ENCODE results near the gene FCRLB.
"Not testable (repeated sequence)": the region's sequence is repeated elsewhere in the genome, so short reads cannot be mapped to it uniquely, and the experiment has no call there.

FCRLB gene, protein sequence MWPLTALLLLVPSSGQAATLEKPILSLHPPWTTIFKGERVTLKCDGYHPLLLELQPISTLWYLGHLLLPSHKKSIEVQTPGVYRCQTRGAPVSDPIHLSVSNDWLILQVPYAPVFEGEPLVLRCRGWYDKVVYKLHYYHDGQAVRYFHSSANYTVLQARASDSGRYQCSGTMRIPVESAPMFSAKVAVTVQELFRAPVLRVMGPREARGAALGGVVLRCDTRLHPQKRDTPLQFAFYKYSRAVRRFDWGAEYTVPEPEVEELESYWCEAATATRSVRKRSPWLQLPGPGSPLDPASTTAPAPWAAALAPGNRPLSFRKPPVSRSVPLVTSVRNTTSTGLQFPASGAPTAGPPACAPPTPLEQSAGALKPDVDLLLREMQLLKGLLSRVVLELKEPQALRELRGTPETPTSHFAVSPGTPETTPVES

DNA sequence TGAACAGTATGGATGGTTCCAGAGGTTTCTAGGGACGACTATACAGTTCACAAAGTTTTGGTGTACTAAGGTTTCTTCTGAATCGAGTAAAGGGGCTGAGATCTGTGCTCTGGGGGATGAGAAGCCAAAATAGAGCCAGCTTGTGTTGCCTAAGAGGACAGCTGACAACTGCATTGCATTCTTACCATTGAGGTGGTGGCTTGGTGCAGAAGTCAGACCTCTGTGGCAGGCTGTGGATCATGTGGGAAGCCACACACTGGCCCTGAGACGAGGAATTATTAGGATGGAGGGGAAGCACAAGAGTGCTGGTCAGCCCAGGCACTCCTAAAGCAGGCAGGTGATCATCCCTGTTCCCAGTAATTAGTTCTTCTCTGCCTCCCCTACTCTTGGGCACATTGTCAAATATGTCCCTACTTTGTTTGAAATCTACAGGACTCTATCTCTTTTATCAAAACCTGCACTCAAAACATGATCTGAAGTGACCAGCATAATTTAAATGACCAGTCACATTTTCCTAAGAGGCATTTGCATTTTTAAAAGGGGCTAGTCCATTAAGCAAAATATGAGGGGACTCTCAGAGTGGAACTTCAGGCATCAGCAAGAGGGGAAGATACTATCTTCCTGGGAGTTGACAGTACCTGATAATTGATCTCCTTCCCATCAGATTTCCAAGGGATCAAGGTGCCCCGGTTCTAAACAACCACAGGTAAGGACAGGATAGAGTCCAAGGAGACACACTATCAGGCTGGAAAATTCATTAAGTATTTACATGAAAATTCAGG lies at the start of gene FCRLB:
FCRLB (plus strand) TSS at position 589 of the 782 bp plus-strand sequence. CDS start 1,129 bp downstream, outside the sequence.
- no peak for DNase-seq (ENCODE audit: low read depth, low spot score)

DNA sequence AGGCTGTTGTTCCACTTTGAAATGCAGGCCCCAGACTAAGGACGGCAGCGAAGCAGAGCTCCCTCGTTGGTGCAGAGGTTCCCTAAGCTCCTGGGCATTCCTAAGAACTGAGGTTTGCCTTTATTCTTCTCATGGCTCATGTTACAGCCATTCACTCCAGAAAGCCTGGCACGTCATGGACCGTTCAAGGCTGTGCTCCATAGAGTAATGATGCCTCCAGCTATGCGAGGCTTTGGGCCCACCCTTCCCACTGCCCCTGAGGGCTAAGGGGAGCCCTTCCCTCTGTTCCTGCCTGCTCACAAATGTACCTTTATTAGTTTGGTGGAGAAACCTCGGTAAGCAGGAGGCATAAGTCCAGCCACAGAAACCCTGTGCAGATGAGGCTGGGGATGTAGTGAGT lies 47.9 kb upstream of the FCRLB start:
- not testable (repeated sequence) for DNase-seq (ENCODE audit: low read depth, low spot score)

DNA sequence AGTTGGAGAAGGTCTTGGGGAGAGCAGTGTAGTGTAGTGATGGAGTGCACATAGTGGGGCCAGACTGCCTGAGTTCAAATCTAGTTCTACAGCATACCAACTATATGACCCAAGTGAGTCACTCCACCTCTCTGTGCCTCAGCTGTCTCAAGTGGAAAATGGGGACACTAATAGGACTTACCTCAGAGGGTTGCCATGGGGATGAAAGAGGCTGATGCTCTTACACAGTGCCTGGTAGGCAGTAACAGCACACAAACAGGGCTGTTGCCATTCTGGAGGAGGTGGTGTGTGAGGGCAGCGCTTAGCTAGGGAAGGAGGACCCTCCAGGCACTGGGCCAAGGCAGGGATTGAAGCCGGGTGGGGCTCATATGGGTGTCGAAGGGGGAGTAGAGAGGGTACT lies 46.9 kb upstream of the FCRLB start:
- not testable (repeated sequence) for DNase-seq (ENCODE audit: low read depth, low spot score)

DNA sequence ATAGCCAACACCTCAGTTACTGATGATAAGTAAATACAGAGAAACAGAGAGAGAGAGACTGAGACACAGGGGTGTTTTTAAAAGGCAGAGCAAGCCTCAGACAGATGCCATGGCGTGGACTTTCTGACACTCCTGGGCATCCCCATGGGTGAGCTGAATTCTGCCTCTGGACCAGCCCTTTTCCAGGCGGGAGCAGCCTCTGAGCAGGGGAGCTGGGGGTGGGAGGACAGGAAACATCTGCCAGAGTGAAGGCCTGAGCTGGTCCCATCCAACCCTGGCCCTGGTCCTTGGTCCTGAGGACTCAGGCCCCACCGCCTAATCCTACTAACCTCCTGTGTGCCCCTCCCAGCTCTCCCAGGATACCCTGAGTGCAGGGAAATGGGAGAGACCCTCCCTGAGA lies 46.4 kb upstream of the FCRLB start:
- not testable (repeated sequence) for DNase-seq (ENCODE audit: low read depth, low spot score)

DNA sequence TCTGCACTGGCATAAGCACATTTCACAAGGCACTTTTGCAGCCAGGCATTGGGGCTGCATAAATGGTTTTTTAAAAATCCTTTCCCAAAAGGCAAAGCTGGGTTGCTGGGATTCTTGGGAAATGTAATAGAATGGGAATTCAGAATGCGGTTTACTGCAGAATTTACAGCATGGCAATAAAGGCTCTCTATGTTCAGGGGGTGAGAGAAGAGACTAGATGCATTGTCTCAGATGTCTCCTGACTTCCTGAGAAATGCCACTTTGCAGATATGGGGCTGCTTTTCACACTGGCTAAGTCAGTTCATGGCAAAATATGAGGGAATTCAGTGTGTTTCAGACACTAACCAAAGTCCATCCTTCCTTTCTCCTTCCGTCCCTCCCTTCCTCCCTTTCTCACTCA lies 44.9 kb upstream of the FCRLB start:
- DNase-seq (ENCODE audit: low read depth, low spot score), result no peak

DNA sequence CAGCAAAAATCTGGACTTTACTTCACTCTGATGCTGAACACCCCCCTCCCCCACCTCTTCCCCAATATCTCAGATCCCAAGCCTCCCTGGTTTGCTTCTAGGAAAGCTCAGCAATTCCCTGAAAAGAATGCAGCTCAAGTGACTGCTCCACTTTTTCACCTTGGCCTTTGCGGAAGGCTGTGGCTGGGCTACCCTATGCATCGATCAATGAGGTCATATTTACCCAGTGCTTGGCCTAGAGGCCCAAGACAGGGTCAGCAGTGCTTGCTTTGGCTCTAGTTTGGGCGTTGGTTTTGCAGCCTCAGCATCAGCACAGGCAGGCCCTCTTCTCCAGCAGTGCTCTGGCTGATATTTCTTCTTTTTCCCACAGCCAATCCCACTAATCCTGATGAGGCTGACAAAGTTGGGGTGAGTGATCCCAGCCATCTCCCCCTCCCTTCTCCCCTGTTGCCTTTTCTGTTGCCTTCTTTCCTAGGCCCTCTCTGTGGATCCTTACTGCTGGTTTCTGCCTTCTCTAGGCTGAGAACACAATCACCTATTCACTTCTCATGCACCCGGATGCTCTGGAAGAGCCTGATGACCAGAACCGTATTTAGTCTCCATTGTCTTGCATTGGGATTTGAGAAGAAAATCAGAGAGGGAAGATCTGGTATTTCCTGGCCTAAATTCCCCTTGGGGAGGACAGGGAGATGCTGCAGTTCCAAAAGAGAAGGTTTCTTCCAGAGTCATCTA lies 44.2 kb upstream of the FCRLB start:
- no peak for DNase-seq (ENCODE audit: low read depth, low spot score)

DNA sequence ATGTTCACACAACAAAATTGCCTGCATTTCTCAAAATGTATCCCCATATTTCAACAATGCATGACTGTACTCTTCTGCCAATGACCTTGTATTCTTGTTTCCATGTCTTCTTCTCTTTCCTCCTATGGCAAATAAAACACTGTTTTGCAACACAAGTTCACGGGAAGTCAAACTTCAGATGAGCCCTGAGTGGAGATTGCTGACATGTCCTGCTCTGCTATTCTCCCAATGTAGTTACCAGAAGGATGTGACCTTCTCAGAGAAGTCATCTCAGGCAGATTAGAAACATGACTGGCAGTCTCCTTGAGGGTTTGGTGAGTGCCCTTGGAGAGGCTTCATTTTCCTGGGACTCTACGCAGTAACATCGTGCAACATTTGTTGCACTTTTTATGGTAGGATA lies 42.8 kb upstream of the FCRLB start:
- no peak for DNase-seq (ENCODE audit: low read depth, low spot score)

DNA sequence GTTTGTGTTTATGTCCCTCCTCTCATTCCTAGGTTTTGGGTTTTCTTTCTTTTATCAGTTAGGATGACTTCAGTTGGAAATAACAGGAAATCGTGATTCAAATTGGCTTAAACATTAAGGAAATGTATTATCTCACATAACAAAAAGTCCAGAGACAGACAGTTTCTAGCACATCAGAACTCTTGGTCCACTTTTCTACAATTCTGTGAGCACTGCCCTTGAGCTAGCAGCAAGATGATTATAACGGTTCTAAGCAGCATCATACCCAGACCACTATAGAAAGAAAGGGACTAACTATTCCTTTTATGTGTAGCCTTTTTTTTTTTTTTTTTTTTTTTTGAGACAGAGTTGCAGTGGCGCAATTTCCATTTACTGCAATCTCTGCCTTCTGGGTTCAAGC lies 39.5 kb upstream of the FCRLB start:
- no peak for DNase-seq (ENCODE audit: low read depth, low spot score)

DNA sequence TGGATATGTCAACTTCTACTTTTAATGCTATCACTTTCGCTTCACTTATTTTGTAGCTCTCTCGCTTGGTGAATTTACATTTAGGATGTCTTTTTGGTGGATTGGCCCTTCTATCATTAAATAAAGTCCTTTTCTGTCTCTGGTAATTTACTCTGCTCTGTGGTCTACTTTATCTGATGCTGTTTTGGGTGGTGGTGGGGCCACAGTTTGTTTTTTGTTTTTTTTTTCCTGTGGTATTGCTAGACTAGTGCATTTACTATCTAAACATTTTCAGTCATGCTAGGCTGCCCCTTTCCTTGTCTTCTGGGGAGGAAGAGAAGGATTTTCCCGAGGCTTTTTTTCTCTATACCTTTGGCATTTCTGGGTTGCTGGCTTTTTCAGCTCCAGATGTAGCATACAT lies 32.4 kb upstream of the FCRLB start:
- no peak for DNase-seq (ENCODE audit: low read depth, low spot score)

DNA sequence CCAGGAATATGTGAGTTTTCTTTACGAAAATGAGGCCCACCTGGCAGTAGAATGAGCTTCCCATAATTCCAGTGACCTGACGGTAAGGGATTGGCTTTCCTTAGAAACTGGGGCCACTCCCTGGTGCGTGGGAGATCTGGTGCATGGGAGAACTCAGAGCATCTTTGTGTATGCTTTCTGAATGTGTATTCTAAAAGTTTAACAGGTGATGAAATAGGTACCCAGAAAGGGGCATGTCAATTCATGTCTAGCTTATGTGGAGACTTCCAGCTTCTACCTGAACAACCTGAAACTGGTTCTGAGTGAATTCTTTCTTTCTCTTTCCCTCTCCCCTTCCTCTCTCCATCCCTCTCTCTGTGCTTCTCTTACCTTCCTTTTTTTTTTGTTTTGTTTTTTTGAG lies 29.5 kb upstream of the FCRLB start:
- DNase-seq (ENCODE audit: low read depth, low spot score), result no peak

DNA sequence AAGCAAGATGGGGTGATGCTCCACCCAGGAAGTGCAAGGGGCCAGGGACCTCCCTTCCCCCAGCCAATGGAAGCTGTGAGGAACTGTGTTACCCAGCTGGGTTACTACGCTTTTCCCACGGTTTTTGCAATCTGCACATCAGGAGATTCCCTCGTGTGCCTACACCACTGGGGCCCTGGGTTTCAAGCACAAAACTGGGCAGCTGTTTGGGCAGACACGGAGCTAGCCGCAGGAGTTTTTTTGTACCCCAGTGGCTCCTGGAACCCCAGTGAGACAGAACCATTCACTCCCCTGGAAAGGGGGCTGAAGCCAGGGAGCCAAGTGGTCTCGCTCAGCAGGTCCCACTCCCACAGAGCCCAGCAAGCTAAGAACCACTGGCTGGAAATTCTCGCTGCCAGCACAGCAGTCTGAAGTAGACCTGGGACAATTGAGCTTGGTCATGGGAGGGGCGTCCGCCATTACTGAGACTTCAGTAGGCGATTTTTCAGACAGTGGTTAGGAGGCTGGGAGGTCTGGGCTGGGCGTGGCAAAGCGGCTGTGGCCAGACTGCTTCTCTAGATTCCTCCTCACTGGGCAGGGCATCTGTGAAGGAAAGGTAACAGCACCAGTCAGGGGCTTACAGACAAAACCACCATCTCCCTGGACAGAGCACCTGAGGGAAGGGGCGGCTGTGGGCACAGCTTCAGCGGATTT lies 28.2 kb upstream of the FCRLB start:
- DNase-seq (ENCODE audit: low read depth, low spot score), result not testable (repeated sequence)

DNA sequence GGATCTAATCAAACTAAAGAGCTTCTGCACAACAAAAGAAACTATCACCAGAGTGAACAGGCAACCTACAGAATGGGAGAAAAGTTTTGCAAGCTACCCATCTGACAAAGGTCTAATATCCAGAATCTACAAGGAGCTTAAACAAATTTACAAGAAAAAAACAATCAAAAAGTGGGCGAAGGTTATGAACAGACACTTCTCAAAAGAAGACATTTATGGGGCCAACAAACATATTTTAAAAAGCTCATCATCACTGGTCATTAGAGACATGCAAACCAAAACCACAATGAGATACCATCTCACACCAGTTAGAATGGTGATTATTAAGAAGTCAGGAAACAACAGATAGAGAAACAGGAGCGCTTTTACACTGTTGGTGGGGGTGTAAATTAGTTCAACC lies 23.0 kb upstream of the FCRLB start:
- DNase-seq (ENCODE audit: low read depth, low spot score), result not testable (repeated sequence)

DNA sequence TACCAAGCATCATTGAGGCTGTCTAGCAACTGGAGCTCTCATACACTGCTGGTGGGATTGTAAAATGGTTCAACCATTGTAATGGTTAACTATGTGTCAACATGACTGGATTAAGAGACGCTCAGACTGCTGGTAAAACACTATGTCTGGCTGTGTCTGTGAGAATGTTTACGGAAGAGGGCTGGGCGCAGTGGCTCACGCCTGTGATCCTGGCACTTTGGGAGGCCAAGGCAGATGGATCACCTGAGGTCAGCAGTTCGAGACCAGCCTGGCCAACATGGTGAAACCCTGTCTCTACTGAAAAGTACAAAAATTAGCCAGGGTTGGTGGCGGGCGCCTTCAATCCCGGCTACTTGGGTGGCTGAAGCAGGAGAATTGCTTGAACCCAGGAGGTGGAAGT lies 19.1 kb upstream of the FCRLB start:
- no peak for DNase-seq (ENCODE audit: low read depth, low spot score)

DNA sequence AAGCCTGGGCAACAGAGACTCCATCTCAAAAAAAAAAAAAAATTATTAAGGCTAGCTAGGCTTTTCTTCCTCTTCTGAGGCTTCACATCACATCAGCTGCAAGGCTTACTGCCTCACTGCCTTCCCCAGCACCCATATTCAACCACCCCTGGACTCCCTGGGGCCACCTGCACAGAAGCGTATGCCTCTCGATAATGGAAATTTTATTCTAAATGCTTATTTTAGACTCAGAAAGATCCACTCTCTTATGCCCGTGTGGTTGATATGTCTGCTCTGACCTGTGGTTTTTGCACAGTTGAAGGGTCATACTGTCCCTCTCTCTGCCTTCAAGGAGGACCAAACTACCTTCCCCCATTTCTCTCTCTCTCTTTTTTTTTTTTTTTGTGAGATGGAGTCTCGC lies 15.8 kb upstream of the FCRLB start:
- DNase-seq (ENCODE audit: low read depth, low spot score), result no peak

DNA sequence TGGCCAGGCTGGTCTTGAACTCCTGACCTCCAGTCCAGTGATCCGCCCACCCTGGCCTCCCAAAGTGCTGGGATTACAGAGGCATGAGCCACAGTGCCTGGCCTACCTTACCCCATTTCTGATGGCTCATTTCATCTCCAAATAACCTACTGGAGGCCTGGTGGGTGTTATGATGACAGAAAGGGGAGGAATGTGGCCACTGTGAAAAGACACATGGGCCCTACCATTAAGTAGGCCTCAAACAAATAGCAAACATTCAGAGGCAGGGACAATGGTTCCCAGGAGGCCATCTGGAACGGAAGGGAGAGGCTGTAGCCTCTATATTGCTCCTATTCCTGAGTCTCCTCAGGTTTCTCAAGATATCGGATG lies 15.2 kb upstream of the FCRLB start:
- no peak for DNase-seq (ENCODE audit: low read depth, low spot score)

DNA sequence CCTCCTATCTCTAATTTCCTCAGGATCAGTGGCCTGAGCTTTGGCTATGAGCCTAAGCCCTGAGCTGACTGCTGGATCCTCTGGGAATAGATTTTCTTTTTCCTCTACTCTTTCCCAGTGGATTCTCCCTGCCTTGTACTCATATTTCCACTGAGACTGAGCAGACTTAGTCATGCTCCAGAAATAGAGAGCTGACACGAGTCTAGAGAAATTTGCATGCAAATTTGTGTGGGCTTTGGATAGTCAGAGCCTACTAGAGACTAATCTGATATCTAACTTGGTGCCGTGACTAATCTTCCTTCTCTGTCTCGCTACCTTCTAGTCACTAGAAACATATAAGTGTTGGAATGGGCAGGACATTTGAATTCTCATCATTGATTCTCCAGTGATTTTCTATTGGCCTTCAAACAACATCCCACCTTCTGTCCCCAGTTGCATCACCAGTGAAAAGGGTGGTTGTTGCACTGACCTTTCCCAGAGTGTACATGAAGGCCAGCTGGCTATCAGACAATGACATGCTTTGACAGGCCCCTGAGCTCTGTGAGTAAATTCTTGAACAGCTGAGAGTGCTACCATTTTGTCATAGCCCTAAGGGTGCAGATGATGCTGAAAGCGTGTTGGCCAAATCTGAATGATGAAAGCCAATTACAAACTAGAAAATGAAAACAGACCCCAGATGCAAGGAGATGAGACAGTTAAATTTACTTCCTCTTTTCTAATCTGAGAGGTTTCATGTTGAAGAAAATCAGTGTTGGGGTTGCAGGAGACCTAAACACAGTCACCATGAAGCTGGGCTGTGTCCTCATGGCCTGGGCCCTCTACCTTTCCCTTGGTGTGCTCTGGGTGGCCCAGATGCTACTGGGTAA lies 14.6 kb upstream of the FCRLB start, which contains the start of gene FCRLA:
FCRLA (plus strand) TSS at position 748 of the 866 bp plus-strand sequence; CDS start at position 784, 36 bp downstream.
- no peak for DNase-seq (ENCODE audit: low read depth, low spot score)

DNA sequence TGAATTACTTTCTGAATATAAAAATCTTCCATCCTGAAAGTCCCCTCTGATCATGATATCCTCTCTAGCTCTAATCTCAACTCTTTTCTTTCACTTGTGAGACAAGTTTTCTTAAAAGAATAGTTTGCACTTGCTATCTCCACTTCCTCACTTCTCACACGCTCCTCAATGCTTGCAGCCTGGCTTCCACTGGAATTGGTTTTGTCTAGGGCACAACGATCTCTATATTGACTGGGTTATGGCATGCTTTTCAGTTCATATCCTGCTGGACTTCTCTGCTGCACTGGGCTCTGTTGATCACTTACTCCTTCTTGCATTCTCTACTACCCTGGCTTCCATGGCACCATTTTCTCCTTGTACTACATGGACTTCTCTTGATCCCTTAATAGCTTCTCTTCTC lies 13.8 kb upstream of the FCRLB start:
- no peak for DNase-seq (ENCODE audit: low read depth, low spot score)

DNA sequence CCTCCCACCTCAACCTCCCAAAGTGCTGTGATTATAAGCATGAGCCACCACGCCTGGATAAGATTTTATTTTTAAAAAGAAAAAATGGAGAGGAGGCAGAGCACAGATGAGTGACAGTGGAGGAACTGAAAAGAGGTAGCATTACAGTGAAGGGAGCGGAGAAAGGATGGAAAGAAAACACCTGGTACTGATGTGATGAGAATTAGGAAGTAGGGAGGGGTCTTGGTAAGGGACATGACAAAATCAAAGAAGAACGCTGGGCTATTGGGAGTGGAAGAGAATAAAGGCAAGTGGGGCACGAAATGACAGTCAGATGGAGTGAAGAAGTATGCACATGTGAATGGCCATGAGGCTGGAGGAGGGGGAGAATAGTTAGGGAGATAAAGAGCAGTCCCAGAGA lies 12.0 kb upstream of the FCRLB start:
- no peak for DNase-seq (ENCODE audit: low read depth, low spot score)

DNA sequence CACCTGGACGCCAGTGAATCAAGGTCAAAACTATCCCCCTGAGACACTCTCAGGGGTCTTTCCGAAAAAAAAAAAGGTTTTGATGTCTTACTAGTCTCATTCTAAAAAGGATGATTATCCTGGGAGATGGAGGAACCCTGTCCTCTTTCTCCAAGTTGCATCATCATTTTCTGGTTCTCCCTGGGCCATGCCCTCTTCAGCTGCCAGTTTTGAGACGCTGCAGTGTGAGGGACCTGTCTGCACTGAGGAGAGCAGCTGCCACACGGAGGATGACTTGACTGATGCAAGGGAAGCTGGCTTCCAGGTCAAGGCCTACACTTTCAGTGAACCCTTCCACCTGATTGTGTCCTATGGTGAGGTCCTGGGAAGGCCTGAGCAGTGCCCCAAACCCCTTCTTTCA lies 10.8 kb upstream of the FCRLB start:
- no peak for DNase-seq (ENCODE audit: low read depth, low spot score)

DNA sequence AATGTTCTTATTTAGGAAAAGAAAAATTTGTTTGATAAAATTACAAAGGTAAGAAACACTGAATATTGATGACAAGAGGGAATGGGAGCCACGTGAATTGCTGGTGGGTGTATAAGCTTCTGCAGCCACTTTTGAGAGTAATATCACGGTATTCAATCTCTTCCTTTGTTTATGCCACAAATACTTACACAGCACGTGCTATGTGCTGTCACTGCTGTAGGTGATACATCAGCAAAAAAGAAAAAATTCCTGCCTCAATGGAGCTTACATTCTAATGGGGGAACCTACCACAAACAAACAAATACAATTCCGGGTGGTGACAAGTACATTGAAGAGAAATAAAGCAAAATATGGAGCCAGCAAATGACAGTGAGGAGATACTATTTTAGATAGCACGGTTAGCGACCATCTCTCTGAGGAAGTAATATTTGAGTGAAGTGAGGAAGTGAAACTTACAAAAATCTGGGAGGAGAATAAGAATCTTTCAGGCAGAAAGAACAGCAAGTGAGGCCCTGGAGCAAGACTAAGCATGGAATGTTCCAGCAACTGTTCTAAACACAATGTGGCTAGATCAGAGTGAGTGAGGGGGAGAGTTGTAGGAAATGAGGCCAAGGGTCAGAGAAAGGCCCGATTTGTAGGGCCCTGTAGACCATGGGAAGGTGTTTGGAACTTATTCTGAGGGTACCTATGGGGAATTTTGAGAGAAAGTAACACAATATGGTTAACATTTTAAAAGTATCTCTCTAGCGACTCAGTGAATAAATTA lies 2.6 kb upstream of the FCRLB start:
- DNase-seq (ENCODE audit: low read depth, low spot score), result no peak

Measured in activated naive CD8-positive, alpha-beta T cell treated with anti-CD3 and anti-CD28 coated beads, Interleukin-2, amount 50 U/mL, for 16 hours (primary cell).